ENCODE data around the gene KRT26.

DNA sequence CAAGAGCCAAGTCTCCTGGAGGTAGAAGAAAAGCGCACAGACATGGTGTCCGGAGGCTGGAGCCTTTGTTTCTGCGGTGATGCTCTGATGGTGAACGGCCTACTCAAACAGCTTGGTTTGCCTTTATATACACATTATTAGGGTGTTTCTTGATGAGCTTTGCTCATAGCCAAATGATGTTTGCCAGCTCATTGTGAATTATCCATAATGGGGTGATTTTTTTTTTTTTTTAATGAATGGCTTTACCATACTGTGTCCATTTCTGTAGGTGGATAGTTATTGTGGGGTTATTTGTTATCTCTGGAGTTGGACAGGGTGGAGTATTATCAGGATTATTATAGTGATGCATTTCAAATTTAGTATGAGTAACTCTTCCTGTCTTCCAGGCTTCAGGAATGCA lies 10.4 kb upstream of the KRT26 start, which contains the start of gene KRT27:
- TF ChIP-seq CTCF (conservative IDR thresholded peaks at IDR 0.05; ENCODE audit: low read depth, low read length) = no peak
- no peak for TF ChIP-seq EZH2 (IDR thresholded peaks at IDR 0.05; ENCODE audit: borderline replicate concordance, low read depth, low read length, poor library complexity, severe bottlenecking)

All from A673 (cell line).